AG04450 (cell line): ENCODE data around the gene PPP3CA. TPM values are rescaled to one million over a fixed set of nuclear protein-coding genes. Genes with fewer than 3 reads are reported as not detected.
A peak's percentile ranks its signal among the peaks of the same experiment; 100 is the strongest.

Experiments used
- CTCF ChIA-PET: fragments of 300-600, 350-600 bp; formaldehyde crosslinking; extraction: SDS; loops from one replicate; lab custom pipeline; 2022; ENCODE audit warnings: antibody characterized with exemption, inconsistent platforms; lab: Charles Lee
- POLR2A ChIA-PET: fragments of 350-600 bp; formaldehyde crosslinking; extraction: SDS; loops from one replicate; lab custom pipeline; 2021; ENCODE audit warnings: antibody characterized with exemption, inconsistent platforms; lab: Yijun Ruan, JAX
- DNase-seq: peaks from one replicate; pipeline ENCODE4 v3.0.0-alpha.2; 2011; ENCODE audit warnings: low read depth, low spot score
- H3K27ac ChIP-seq: one replicate; pipeline ENCODE4 v1.5.1; 2012; ENCODE audit warnings: low read depth, low read length, control low read depth
- H3K27me3 ChIP-seq: one replicate; pipeline ENCODE4 v1.6.0; 2012; ENCODE audit warnings: low read length; ENCODE audit not compliant: control insufficient read depth, insufficient read depth
- H3K4me3 ChIP-seq: 2 replicates; pipeline ENCODE4 v1.5.1; 2011; ENCODE audit warnings: mild to moderate bottlenecking, low read depth, low read length, control low read depth
- H3K9me3 ChIP-seq: 2 replicates; pipeline ENCODE4 v1.5.1; 2012; ENCODE audit warnings: low read length; ENCODE audit not compliant: control insufficient read depth, insufficient read depth
- CTCF ChIP-seq: IDR thresholded peaks from 2 replicates; pipeline ENCODE4 v1.5.1; 2011; ENCODE audit warnings: low read depth, low read length, control low read depth, inconsistent platforms
- polyA plus RNA-seq: library from polyadenylated mRNA; depleted of rRNA; stranded (reverse); fragments of >200 nt; gene quantifications from 2 replicates; pipeline ENCODE4 v1.2.3, GENCODE V29; 2011

Gene PPP3CA
- polyA plus RNA-seq, 1 experiment: 38.7 TPM

- Histone ChIP-seq H3K9me3 (peaks cover 3% of the 10 kb centered on the region; the same call in 1 of the 2 replicates), H3K27ac (peak overlapping the region; percentile 42), H3K27me3 (no peaks in the 10 kb centered on the region), H3K4me3 (peak overlapping the region; percentile 31)
- DNase-seq: no peak
- CTCF ChIA-PET: interaction anchor here (0.6 to 1.8 kb wide), 5 partner anchors 13 to 1256 kb away, joined by 3 to 4 read pairs (median 3); no protein-coding TSS in a partner anchor
- TF ChIP-seq CTCF: no peak
- POLR2A ChIA-PET: no interaction called here
Observed at GRCh38 chr4:101348995-101349800, 1.9 kb upstream of the PPP3CA start.

GRCh38 chr4:101348367-101348827 is 1.1 kb upstream of the PPP3CA start:
- Histone ChIP-seq H3K9me3 (peaks cover 3% of the 10 kb centered on the region; the same call in 1 of the 2 replicates), H3K27ac (peak overlapping the region; percentile 96), H3K4me3 (peak overlapping the region; percentile 94), H3K27me3 (no peaks in the 10 kb centered on the region)
- no peak for DNase-seq
- POLR2A ChIA-PET: interaction anchor here (1.2 to 2.0 kb wide), 4 partner anchors 8 to 330 kb away, joined by 3 to 10 read pairs (median 4); no protein-coding TSS in a partner anchor
- CTCF ChIA-PET: interaction anchor here (1.1 to 1.8 kb wide), 3 partner anchors 9 to 381 kb away, joined by 3 read pairs; no protein-coding TSS in a partner anchor
- TF ChIP-seq CTCF: no peak

GRCh38 chr4:101347557-101348366 is 436 bp upstream of the PPP3CA start:
- Histone ChIP-seq H3K27ac (peak overlapping the region; percentile 96), H3K9me3 (peaks cover 3% of the 10 kb centered on the region; the same call in 1 of the 2 replicates), H3K4me3 (peak overlapping the region; percentile 94), H3K27me3 (no peaks in the 10 kb centered on the region)
- DNase-seq: peak; percentile 93
- POLR2A ChIA-PET: interaction anchor here (0.6 to 2.0 kb wide), 11 partner anchors 9 to 331 kb away, joined by 3 to 10 read pairs (median 3); no protein-coding TSS in a partner anchor
- TF ChIP-seq CTCF: no peak; the same call in 1 of the 2 replicates
- CTCF ChIA-PET: interaction anchor here (1.1 to 1.8 kb wide), 3 partner anchors 9 to 382 kb away, joined by 3 read pairs; no protein-coding TSS in a partner anchor

GRCh38 chr4:101346351-101347266 is 717 bp downstream of the PPP3CA start:
- H3K9me3 ChIP-seq: peaks cover 3% of the 10 kb centered on the region; the same call in 1 of the 2 replicates
- H3K27me3 ChIP-seq: no peaks in the 10 kb centered on the region
- no peak for DNase-seq
- TF ChIP-seq CTCF: no peak
- ChIA-PET CTCF (interaction anchor here (0.6 kb wide), 1 partner anchor 189 kb away, joined by 3 read pairs; no protein-coding TSS in a partner anchor), POLR2A (interaction anchor here (0.6 to 2.0 kb wide), 7 partner anchors 10 to 68 kb away, joined by 3 to 11 read pairs (median 4); no protein-coding TSS in a partner anchor)
- H3K27ac ChIP-seq: peak overlapping the region; percentile 75
- H3K4me3 ChIP-seq: peak overlapping the region; percentile 86
